Astrocyte (in vitro differentiated cells and primary cell): ENCODE measurements around the gene SIPA1.

Source experiments
- EZH2 ChIP-seq: IDR thresholded peaks from 2 replicates; pipeline ENCODE4 v1.6.1; 2012; ENCODE audit warnings: mild to moderate bottlenecking, low read length, inconsistent platforms; ENCODE audit not compliant: insufficient read depth
- TF ChIP-seq, protein P1 (sequence below): IDR thresholded peaks from 2 replicates; pipeline ENCODE4 v1.5.1; 2011; ENCODE audit warnings: low read depth, mild to moderate bottlenecking, inconsistent platforms, low read length, moderate library complexity; ENCODE audit not compliant: insufficient read depth

DNA sequence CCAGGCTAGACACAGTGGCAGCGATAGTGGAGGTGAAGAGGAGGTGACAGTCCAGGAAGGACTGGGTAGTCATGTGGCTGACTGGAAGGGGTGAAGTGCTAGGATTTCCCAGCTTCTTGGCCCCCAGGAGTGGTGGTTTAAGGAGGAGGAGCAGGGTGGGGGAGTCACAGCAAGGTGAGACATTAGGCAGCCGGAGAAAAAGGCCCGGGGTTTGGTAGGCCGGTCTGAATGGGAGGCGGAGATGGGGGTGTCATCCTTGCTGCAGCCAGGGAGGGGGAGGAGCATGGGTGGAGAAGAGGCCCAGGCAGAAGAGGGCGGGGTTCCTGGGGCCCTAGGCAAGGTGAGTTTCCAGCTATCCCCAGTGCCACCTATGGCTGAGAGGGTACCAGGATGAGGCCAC is 6.1 kb downstream of the SIPA1 start:
- TF ChIP-seq EZH2 = no peak
- TF ChIP-seq, protein P1, sequence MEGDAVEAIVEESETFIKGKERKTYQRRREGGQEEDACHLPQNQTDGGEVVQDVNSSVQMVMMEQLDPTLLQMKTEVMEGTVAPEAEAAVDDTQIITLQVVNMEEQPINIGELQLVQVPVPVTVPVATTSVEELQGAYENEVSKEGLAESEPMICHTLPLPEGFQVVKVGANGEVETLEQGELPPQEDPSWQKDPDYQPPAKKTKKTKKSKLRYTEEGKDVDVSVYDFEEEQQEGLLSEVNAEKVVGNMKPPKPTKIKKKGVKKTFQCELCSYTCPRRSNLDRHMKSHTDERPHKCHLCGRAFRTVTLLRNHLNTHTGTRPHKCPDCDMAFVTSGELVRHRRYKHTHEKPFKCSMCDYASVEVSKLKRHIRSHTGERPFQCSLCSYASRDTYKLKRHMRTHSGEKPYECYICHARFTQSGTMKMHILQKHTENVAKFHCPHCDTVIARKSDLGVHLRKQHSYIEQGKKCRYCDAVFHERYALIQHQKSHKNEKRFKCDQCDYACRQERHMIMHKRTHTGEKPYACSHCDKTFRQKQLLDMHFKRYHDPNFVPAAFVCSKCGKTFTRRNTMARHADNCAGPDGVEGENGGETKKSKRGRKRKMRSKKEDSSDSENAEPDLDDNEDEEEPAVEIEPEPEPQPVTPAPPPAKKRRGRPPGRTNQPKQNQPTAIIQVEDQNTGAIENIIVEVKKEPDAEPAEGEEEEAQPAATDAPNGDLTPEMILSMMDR = no peak
